ENCODE results near the gene SLC4A5. TPM values are rescaled to one million over a fixed set of nuclear protein-coding genes. Genes with fewer than 3 reads are reported as not detected.

The SLC4A5 gene
- total RNA-seq, 1 experiment from 2014 or later: 1.8 TPM

GRCh38 chr2:74233648-74234047 is 109.6 kb downstream of the SLC4A5 start (continued):
- TF ChIP-seq PRRX2 (CRISPR knock-in tag; IDR thresholded peaks at IDR 0.05) (no peak), NFE2L1 (CRISPR knock-in tag; IDR thresholded peaks at IDR 0.05) (no peak), GRHL2 (CRISPR knock-in tag; IDR thresholded peaks at IDR 0.05; ENCODE audit: insufficient replicate concordance, severe bottlenecking) (no peak), NFATC4 (CRISPR knock-in tag; IDR thresholded peaks at IDR 0.05) (no peak), AFF4 (CRISPR knock-in tag; IDR thresholded peaks at IDR 0.05; ENCODE audit: borderline replicate concordance) (no peak), ZNF532 (CRISPR knock-in tag; IDR thresholded peaks at IDR 0.05; ENCODE audit: borderline replicate concordance) (no peak)

- H3K27me3 Mint-ChIP-seq (ENCODE audit: low read depth): peaks cover 6% of the 10 kb centered on the region; the same call in 1 of the 2 replicates
Measured at GRCh38 chr2:74232426-74232825, 110.8 kb downstream of the SLC4A5 start.

More at GRCh38 chr2:74232426-74232825, 110.8 kb downstream of the SLC4A5 start:
- TF ChIP-seq FOXJ3 (CRISPR knock-in tag; IDR thresholded peaks at IDR 0.05; ENCODE audit: borderline replicate concordance): no peak
- no peak for TF ChIP-seq CTCF (IDR thresholded peaks at IDR 0.05)
- no peak for TF ChIP-seq ZBTB43 (CRISPR knock-in tag; IDR thresholded peaks at IDR 0.05)
- no peak for TF ChIP-seq ZMAT4 (CRISPR knock-in tag; IDR thresholded peaks at IDR 0.05)
- no peak for TF ChIP-seq PRRX2 (CRISPR knock-in tag; IDR thresholded peaks at IDR 0.05)
- TF ChIP-seq ZNF396 (CRISPR knock-in tag; IDR thresholded peaks at IDR 0.05; ENCODE audit: borderline replicate concordance): no peak
- no peak for TF ChIP-seq USF1 (CRISPR knock-in tag; IDR thresholded peaks at IDR 0.05)
- TF ChIP-seq FOXP1 (CRISPR knock-in tag; IDR thresholded peaks at IDR 0.05; ENCODE audit: borderline replicate concordance): no peak
- TF ChIP-seq SP1 (CRISPR knock-in tag; conservative IDR thresholded peaks at IDR 0.05): no peak
- TF ChIP-seq CDX4 (CRISPR knock-in tag; IDR thresholded peaks at IDR 0.05; ENCODE audit: borderline replicate concordance): no peak
- TF ChIP-seq USF2 (CRISPR knock-in tag; IDR thresholded peaks at IDR 0.05): no peak
- TF ChIP-seq NFATC4 (CRISPR knock-in tag; IDR thresholded peaks at IDR 0.05): no peak
- TF ChIP-seq RORB (CRISPR knock-in tag; IDR thresholded peaks at IDR 0.05): no peak
- TF ChIP-seq MYBL2 (CRISPR knock-in tag; IDR thresholded peaks at IDR 0.05): no peak
- no peak for DNase-seq (ENCODE audit: low spot score)
- Mint-ChIP-seq H3K27ac (no peak overlapping the region), H3K36me3 (no peaks in the 10 kb centered on the region), H3K4me3 (no peak overlapping the region), H3K9me3 (no peaks in the 10 kb centered on the region), H3K4me1 (peaks cover 12% of the 10 kb centered on the region)
- CTCF ChIA-PET: interaction anchor here (1.4 kb wide), 1 partner anchor 29 kb away, joined by 3 read pairs; no protein-coding TSS in a partner anchor
- ATAC-seq: no peak
- POLR2A ChIA-PET: no interaction called here
